Right ventricle myocardium superior (tissue), 1 donor: Measurements from ENCODE around the gene RAP1GAP. TPM values are rescaled to one million over a fixed set of nuclear protein-coding genes. Genes with fewer than 3 reads are reported as not detected.
"Not testable (repeated sequence)": the region's sequence is repeated elsewhere in the genome, so short reads cannot be mapped to it uniquely, and the experiment has no call there.

Source experiments
- ATAC-seq: fragments of 200-7000 bp; cut with Tn5 transposase; one replicate; pipeline ENCODE4 v1.9.1; 2020; ENCODE audit warnings: mild to moderate bottlenecking; ENCODE audit not compliant: poor library complexity
- DNase-seq: peaks from one replicate; pipeline ENCODE4 v3.0.0-alpha.2; 2020
- intact Hi-C: fragments of 100-400 bp; cut with DNase I; formaldehyde crosslinking; loops from one replicate; pipeline ENCODE4 v1.11.2; 2022
- total RNA-seq: library from RNA; stranded (reverse); fragmentation: NEBNext Ultra II Directional; extraction: Animal tissue kit (Norgen Biotek cat#: 25700); gene quantifications from one replicate; pipeline ENCODE4 v1.2.1, GENCODE V29; 2021
- donor health status: DM: no; HTN: yes; CAD: no; lungs with severe emphysema.

RAP1GAP gene
- total RNA-seq, 1 donor from 2014 or later: 3.7 TPM

DNA sequence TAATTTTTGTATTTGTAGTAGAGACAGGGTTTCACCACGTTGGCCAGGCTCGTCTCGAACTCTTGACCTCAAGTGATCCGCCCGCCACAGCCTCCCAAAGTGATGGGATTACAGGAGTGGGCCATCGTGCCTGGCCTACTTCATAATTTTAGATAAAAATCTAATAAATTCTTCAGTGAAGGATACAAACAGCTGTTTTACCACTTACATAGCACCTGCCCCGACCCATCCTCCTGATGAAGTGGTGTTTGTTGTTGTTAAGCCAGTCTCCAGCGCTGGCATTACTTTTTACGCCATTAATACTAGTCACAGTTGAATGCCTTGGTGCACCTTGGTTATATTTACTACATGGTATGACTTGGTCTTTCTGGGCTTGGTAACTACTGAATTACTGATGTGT is 12.3 kb upstream of the RAP1GAP start:
- no peak for ATAC-seq
- DNase-seq: no peak

DNA sequence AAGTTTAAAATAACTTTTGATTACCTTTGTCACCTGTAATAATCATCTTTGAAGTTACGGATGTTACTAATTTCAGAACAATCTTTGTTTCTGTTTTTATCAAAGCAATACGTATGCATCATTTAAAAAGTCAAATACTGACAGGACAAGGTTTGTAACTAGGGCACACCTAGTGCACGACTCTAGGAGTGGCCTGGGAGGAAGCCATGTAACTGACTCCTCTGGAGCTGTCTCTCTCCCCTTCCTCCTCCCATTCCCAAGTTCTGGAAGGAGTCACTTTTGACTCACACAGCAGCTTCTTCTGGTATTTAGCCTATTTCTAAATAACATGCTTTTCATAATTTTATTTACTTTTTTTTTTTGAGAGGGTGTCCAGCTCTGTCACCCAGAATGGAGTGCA is 11.8 kb upstream of the RAP1GAP start:
- ATAC-seq: no peak
- intact Hi-C loops: no loop called here
- no peak for DNase-seq

More for the DNA sequence above, 12.3 kb upstream of the RAP1GAP start:
- intact Hi-C loops: no loop called here

DNA sequence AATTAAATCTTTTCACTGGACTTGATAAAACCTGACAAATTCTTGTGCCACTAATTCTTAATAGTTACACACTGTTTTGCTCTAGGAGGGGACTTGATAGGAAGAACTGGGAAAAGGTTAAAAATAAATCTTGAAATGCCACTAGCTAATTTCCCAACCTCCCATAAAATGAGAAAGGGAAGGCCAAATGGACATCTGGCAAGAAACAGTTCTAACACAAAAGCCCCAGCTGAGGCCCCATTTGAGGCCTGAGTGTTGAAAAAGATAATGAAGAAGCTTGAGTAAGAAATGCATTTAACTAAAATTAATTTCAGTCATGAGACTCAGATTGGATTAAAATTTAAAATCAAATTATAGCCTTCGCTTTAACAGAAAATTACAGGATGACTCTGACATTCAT is 11.2 kb upstream of the RAP1GAP start:
- ATAC-seq: no peak
- no peak for DNase-seq
- intact Hi-C loops: no loop called here

DNA sequence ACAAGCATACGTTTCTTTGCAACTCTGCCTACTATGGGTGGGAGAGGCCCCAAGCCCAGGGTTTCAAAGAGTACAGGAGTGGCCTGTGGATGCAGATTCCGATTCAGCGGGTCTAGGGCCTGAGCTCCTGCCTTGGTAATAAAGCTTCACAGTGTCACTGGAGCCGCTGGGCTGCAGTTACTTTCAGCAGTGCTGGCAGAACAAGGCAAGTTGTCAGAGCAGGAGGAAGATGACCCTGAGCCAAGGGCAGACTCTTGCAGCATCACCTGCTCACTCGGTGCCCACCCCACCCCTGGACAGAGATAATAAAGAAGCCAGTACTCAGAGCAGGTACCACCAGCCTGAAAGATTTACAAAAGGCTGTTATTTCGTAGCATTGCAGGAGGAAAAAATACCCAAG is 8.0 kb upstream of the RAP1GAP start:
- no peak for ATAC-seq
- intact Hi-C loops: no loop called here
- no peak for DNase-seq

DNA sequence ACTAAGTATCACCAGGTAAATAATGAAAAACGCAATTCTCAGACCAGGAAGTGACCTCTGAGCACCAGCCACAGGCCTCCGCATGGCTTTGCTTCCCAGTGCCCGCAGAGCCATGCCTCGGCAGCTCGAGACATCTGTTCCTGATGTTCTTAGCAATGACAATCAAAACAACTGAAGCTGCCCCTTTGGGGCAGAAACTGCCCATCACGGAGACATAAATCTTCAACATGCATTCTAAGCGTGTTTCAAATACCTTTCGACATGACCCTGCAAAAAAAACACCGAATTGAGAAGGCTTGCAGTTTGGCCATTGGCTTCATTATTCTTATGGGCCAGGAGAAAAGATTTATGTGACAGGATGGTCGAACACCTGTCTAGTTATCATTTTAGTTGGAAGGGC is 5.8 kb upstream of the RAP1GAP start:
- intact Hi-C loops: no loop called here
- DNase-seq (no peak), ATAC-seq (no peak)

DNA sequence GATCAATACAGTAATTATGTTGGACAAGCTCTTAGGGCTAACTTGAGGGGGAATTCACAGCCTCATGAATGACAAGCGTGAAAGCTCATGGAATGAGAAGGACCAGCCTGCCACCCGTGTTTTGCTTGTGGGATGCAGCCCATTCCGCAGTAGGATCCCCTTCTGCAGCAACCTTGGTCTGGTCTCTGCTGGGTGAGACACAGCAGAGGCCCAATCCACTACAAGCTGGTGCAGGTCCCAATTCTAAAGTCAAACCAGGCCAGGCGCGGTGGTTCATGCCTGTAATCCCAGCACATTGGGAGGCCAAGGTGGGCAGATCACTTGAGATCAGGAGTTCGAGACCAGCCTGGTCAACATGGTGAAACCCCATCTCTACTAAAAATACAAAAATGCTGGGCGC is 4.7 kb upstream of the RAP1GAP start:
- ATAC-seq, DNase-seq, intact Hi-C loops: not testable (repeated sequence)

DNA sequence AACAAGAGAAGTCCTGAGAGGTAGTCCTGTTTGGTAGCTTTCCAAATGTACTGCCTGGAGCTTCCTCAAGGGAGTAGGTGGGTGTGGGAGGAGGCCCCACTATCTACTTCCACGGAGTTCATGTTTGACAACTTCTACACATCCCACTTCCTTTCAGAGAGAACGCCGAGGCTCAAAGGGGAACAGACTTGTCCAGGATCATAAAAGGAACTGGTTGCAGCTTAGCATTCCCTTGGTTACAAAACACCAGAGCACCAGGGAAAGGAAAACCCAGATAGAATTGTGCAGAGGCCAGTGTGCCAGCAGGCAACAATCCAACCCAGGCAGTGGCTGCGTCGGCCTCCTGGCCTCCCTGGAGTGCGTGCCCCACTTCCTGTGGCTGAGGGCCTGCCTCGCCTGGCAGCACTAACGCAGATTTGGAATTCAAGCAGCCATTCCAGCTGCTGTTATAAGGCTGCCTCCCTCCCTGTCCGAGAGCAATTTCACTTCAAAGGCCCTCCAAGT is 4.2 kb upstream of the RAP1GAP start:
- intact Hi-C loops: no loop called here
- peak; percentile 83 for ATAC-seq
- peak; percentile 89 for DNase-seq

DNA sequence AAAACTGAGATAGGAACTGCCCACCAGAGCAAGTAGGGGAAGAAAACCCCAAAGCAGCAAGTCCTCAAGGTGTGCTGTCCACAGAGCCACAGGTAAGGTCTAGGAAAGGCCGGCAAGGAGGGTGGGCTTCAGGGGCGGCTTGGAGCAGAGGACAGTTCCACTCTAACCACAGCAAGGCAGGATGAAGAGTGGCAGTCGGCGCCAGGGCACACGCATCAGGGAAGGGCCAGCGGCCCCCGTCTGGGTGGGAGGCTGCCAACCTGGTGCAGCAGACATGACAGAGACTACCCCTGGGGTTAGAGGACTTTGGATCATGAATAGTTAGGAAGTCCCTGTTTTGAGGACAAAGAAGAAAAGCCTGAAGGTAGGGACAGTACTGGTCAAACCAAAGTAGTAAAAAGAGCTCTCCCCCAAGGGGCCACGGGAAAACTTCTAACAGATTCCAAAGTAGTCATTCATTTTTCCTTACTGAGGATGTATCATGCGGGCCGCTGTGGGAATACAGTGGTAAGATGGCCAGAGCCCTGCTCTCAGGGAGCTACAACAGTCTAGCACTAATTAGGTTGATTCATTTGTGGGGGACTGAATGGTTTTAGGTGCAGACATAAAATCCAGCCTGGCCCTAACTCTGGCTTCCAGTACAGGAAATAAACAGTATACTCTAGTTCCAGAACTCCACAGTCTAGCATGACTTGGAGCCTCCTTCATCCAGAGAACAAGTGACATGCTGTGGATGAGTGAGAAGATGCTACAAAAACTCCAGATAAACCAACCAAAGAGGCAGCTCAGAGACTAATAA is 3.5 kb upstream of the RAP1GAP start:
- no peak for ATAC-seq
- no peak for DNase-seq
- intact Hi-C loops: no loop called here

DNA sequence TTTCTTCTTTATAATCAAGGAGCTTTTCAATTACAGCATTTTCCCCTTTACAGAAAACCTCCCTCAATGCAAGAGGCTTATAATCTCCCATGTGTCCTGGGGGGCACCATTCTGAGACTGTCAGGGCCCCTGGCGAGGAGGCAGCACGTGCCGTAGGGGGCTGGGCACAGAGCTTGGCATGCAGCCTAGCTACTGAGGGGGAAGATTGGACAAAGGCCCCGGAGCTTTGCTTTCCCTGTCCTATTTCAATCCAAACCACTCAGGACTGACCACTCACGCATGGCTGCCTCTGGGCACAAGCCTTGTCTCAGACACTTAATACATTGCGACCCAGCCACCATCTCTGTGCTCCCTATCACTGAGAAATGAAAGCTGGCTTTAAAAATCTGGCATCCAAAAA is 2.8 kb upstream of the RAP1GAP start:
- intact Hi-C loops: no loop called here
- no peak for DNase-seq
- no peak for ATAC-seq

DNA sequence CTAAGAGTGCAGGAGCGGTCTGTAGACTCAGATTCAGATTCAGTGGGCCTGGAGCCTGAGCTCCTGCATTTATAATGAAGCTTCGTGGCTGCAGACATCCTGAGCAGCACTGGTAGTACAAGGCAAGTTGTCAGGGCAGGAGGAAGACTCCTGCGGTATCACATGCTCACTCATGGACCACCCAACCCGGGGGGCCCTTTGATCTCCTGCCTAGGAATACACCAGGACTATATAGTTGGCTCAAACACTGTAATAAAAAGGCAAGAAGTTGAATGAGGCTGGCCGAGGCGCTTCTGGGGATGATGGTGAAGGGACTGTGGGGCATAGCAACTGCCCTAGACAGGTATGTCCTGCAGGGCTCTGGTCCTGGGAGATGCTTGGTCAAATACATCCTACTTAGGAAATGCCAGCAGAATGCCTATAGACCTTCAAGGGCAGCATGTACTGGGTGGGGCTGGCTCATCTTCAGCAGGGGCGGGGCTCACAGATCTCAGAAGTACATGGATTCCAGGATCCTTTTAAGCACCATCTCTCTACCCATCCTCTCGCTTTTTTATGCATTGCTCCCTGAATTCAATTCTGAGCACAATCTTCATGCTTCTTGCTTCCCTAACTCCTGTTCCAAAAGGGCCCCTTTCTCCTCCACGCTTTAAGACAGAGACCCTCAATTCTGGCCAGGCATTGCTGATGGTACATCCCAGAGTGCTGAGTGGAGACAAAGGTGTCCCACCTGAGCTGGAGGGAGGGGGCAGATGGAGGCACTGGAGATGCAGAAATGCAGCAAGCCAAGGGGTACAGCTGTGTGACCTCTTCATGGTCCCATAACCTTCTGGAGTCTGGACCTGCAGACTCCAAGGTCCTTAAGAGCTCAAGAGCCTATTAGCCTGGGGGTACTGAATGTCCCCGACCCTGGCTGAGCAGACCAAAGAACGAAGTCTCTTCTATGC is 2.1 kb upstream of the RAP1GAP start:
- intact Hi-C loops: no loop called here
- no peak for DNase-seq
- no peak for ATAC-seq

DNA sequence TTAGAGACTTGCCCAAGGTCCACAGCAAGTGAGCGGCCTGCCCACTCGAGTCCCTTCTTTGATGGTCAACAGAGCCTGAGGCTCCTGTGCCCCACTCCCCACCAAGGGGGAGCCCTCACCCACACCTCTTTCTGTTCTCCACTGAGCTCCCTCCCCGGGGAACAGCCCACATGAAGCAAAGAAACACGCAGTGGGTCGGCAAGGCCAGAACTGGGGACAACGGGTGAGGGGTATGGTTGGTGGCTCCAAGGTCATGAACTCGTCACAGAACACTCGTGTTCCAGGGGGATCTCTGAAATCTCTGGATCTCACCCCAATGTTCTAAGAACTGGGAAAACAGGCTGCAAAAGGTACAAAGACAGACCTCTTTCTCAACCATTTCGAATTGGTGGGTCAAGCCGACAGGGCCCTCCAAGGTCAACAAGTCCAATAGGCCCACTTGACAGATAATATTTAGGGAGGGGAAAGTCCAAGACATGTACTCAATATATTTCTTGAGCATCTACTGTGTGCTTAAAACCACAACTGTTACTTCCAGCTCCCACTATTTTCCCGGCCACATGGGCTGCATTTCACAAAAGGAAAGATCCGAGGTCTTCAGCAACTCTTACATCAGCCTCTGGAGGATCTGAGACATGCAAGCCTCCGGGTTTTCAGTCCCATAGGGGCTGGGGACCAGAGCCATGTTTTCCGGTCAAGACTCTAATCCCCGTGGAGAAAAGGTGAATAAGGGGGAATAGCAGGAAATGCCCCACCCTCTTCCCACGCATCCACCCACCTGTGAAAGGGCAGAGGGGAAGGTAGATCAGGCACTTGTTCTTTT is 1.1 kb upstream of the RAP1GAP start:
- no peak for DNase-seq
- no peak for ATAC-seq
- intact Hi-C loops: no loop called here

DNA sequence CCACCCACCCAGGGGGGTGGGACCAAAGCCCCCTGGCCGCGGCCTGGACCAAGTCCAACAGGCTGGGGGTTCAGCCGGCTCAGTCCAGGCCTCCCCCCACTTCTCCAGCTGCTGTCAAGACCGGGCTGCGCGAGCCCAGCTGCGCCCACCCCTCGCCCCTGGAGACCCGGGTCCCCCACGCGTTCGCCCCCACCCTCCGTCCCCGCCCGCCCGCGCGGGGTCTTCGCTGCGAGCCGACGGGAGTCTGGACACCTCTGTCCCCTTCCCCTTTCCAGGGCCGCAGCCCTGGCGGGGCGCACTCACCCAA is 253 bp downstream of the RAP1GAP start:
- intact Hi-C loops: no loop called here
- DNase-seq (no peak), ATAC-seq (no peak)

DNA sequence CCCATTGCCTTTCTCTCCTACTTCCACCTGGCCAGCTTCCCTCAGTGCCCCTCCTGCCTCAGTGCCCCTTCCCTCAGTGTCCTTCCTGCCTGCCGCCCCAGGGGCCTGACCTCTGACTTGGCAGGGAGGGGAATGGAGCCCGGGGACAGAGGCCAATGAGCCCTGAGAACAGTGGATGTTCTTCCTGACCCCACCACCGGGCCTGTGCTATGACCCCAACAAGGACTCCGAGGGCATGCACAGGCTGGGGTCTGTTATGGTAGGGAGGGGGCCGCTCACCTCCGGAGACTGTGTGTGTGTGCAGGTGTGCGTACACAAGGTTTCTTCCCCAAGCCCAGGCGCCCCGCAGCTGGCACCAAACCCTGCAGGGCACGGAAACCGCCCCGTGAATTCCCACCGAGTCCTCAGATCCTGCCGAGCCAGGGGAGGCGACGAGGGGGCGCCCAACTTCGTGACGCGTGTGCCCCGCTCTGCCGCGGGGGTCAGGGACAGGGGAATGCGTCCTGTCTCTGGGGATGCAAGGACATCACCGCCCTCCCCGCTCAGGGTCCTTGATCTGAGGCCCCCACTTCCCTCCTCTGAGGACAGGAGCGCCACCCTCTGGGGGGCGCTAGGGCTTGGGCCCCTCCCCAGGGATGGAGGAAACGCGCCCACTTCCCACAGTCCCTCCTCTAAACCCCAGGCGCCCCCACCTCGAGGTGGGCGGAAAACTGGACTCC is 766 bp downstream of the RAP1GAP start:
- intact Hi-C loops: no loop called here
- no peak for ATAC-seq

DNA sequence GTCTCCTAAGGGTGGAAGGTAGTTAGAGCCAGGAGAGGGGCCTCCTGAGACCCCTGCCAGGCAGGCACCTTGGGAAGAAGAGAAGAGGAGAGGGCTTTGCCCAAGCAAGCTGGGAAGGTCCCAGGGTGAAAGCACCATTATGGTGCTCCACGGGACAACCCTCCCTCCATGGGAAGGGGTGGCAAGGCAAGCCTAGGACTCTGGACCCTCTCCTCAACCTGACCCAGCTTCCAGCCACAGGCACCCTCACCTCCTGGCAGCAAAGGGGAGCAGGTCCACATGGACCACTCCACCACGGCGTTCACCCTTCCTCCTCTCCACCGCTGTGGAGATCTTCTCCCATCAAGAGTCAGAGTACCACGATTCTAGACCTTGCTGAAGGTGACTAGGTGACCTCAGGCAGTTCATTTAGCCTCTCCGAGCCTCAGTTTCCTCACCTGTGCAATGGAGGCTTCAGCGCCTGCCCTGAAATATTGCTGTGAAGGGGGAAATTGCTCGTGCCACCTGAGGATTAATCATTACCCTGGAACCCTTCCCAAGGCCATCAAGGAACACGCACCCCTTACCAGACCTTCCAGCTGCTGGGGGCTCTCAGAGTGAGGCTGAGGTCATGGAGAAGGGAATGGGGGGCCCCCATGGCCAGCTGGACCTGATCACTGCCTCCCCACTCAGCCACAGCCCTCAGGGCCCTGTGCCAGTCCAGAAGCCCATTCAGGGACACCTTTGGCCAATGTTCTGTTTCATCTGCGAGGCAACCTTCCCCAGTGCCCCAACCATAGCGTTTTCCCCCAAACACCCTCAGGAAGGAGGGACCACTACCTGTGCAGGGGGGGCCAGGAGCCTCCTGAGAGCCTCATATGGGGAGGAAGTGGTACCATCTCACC is 1.6 kb downstream of the RAP1GAP start:
- ATAC-seq (no peak), DNase-seq (no peak)
- intact Hi-C loops: no loop called here

More for the DNA sequence above, 766 bp downstream of the RAP1GAP start:
- no peak for DNase-seq

DNA sequence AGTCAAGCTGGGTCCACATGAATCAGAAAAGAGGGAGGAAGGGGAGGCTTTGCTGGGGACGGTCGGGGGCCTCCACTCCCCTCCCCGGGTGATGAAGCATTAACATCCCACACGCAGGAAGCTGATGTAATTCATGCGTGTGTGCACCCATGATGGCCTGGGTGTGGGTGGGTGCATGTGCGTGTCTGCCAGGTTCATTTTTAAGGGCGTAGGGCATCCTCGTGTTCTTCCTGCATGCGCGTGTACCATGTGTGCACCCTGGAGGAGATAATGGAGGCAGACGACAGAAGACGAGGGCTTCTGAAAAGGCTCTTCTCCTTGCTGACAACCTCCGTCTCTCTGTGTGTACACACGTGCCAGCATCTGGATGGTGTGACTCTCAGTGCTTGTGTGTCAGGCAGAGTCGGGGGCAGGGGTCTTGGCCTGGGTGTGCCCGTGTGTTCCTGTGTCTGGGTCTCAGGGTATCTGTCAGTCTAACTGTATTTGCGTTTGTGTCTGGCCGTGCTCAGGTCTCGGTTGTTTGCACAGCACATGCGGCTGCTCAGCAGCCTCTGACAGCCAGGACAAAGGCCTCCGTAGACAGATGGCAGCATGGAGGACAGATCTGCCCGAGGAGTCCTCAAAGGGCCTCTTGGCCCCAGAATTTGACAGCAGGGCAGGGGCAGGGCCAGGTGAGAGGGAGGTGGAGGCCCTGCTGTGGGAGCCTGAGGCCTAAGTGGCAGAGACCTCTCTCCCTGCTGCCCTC is 2.4 kb downstream of the RAP1GAP start:
- no peak for ATAC-seq
- DNase-seq: no peak
- intact Hi-C loops: no loop called here

DNA sequence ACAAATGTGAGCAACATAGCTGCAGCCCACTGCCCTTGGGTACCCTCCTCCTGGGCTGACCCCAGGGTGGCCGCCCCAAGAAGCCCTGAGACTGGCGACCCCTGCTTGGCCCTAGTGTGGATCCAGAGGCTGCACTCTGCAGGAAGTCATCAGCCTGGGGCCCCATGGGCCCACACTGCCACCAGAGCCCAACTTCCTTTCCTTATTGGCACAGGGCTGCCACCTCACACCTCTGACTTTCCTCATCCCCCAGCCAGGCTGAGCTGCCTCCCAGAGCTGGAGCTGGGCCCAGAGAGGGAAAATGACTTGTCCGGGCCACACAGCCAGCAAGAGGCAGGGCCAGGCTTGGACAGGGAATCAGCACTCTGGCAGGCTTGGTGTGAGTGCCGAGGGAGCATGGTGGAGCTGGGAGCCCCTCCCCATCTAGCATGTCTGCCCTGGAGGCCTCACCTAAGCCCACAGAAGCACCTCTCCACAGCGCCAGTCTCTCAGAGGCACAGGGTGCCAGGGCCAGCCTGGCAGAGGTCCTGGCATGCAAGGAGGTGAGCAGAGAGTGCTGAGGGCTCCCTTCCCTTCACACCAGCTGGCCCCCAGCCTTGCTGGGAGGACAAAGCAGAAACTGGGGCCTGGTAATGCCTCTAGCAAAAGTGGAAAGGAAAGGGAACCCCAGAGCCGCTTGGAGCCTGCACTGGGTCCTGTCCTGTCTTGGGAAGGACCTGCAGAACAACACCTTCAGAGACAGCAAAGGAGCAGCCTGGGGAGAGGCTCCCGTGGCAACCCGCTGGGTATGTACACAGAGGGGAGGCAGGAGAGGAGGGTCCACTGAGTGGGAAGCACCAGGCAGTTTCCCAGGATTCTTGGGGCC is 3.2 kb downstream of the RAP1GAP start:
- peak; percentile 80 for DNase-seq
- intact Hi-C loops: no loop called here
- peak; percentile 85 for ATAC-seq
